Measurements from ENCODE around the gene CIDEA.

The CIDEA gene

GRCh38 chr18:12307701-12308385 lies 53.7 kb downstream of the CIDEA start, which contains the start of gene TUBB6:
TSS of gene TUBB6 (plus strand) at chr18:12308241. CDS start at chr18:12308293, 52 bp downstream.
- TF ChIP-seq TAF1 (IDR thresholded peaks at IDR 0.05; ENCODE audit: low read depth) (peak; percentile 81; the same call in 1 of the 2 replicates), TCF12 (IDR thresholded peaks at IDR 0.05; ENCODE audit: low read depth) (no peak), NFIC (IDR thresholded peaks at IDR 0.05) (no peak), YY1 (IDR thresholded peaks at IDR 0.05; ENCODE audit: low read depth) (0 out of 2 replicates have a peak, but pooled peaks have one; percentile 32), EGR1 (IDR thresholded peaks at IDR 0.05) (peak; percentile 79), CREB1 (IDR thresholded peaks at IDR 0.05; ENCODE audit: low read depth) (no peak), CEBPB (IDR thresholded peaks at IDR 0.05) (no peak), TEAD4 (IDR thresholded peaks at IDR 0.05) (no peak), FOXM1 (IDR thresholded peaks at IDR 0.05; ENCODE audit: borderline replicate concordance, low read depth) (no peak), EP300 (IDR thresholded peaks at IDR 0.05; ENCODE audit: borderline replicate concordance) (no peak), ZBTB7A (IDR thresholded peaks at IDR 0.05; ENCODE audit: low read depth) (no peak), REST (IDR thresholded peaks at IDR 0.05; ENCODE audit: low read depth) (no peak), RAD21 (IDR thresholded peaks at IDR 0.05; ENCODE audit: low read depth) (no peak)
- TF ChIP-seq, protein P1, sequence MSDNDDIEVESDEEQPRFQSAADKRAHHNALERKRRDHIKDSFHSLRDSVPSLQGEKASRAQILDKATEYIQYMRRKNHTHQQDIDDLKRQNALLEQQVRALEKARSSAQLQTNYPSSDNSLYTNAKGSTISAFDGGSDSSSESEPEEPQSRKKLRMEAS (IDR thresholded peaks at IDR 0.05): no peak; the same call in 1 of the 2 replicates
- TF ChIP-seq, protein P2, sequence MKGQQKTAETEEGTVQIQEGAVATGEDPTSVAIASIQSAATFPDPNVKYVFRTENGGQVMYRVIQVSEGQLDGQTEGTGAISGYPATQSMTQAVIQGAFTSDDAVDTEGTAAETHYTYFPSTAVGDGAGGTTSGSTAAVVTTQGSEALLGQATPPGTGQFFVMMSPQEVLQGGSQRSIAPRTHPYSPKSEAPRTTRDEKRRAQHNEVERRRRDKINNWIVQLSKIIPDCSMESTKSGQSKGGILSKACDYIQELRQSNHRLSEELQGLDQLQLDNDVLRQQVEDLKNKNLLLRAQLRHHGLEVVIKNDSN (IDR thresholded peaks at IDR 0.05): no peak

DNA sequence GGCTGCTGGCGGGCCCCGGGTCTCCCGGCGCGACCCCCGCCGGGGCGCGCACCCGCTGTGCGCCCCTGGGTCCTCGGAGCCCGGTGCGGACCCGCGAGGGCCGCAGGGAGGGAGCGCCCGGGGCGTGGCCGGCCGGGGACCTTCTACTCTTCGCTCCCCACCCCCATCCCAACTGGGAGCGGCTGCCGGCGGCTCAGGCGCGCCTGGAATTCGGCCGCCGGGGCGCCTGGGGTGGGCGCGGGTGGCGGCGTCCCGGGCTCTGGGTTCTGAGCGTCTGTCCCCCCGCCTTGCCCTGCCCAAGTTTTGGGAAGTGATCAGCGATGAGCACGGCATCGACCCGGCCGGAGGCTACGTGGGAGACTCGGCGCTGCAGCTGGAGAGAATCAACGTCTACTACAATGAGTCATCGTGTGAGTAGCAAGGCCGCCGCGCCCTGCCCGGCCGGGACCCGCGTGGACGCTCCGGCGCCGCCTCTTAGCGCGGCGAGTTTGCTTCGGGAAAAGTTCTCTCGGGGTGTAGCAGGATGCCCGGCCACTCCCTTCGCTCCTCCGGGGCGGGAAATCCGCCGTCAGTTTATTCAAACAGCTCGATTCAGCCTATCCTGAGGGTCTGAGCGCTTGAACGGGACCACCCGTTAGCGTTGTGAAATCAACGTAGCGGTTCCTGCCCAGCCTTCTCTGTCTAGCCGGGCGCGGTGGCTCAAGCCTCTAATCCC lies 54.4 kb downstream of the CIDEA start:
- peak; percentile 10; the same call in 1 of the 2 replicates for TF ChIP-seq TAF1 (IDR thresholded peaks at IDR 0.05; ENCODE audit: low read depth)
- TF ChIP-seq TEAD4 (IDR thresholded peaks at IDR 0.05): peak; percentile 77
- no peak for TF ChIP-seq EP300 (IDR thresholded peaks at IDR 0.05; ENCODE audit: borderline replicate concordance)
- peak; percentile 53; the same call in 1 of the 2 replicates for TF ChIP-seq CEBPB (IDR thresholded peaks at IDR 0.05)
- no peak for TF ChIP-seq REST (IDR thresholded peaks at IDR 0.05; ENCODE audit: low read depth)
- TF ChIP-seq, protein P1 (IDR thresholded peaks at IDR 0.05): peak; percentile 57

- no peak for TF ChIP-seq REST (IDR thresholded peaks at IDR 0.05; ENCODE audit: low read depth)
- no peak for TF ChIP-seq RAD21 (IDR thresholded peaks at IDR 0.05; ENCODE audit: low read depth)
- TF ChIP-seq TAF1 (IDR thresholded peaks at IDR 0.05; ENCODE audit: low read depth): no peak
- no peak for TF ChIP-seq EP300 (IDR thresholded peaks at IDR 0.05; ENCODE audit: borderline replicate concordance)
- no peak for TF ChIP-seq ZBTB7A (IDR thresholded peaks at IDR 0.05; ENCODE audit: low read depth)
- TF ChIP-seq NFIC (IDR thresholded peaks at IDR 0.05): no peak
- TF ChIP-seq, protein P2 (IDR thresholded peaks at IDR 0.05): no peak
- no peak for TF ChIP-seq YY1 (IDR thresholded peaks at IDR 0.05; ENCODE audit: low read depth)
Observed at GRCh38 chr18:12309683-12310198, 55.6 kb downstream of the CIDEA start.

DNA sequence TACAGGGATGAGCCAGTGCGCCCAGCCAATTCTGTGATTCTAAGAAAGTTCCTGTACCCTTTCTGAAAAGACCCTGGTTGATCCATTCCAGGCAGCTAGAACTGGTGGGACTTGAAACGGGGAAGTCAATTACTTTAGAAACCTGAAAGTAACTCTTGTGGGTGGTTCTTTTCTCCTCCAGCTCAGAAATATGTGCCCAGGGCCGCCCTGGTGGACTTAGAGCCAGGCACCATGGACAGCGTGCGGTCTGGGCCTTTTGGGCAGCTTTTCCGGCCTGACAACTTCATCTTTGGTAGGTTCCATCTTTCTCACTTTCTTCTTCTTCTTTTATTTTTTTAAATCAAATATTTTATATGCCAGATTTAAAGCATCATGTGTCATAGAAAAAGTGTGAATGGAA lies 56.6 kb downstream of the CIDEA start:
- no peak for TF ChIP-seq NFIC (IDR thresholded peaks at IDR 0.05)
- TF ChIP-seq CEBPB (IDR thresholded peaks at IDR 0.05): no peak
- TF ChIP-seq FOXM1 (IDR thresholded peaks at IDR 0.05; ENCODE audit: borderline replicate concordance, low read depth): no peak
- TF ChIP-seq EGR1 (IDR thresholded peaks at IDR 0.05): no peak
- TF ChIP-seq, protein P1 (IDR thresholded peaks at IDR 0.05): no peak
- no peak for TF ChIP-seq RAD21 (IDR thresholded peaks at IDR 0.05; ENCODE audit: low read depth)
- no peak for TF ChIP-seq YY1 (IDR thresholded peaks at IDR 0.05; ENCODE audit: low read depth)
- TF ChIP-seq REST (IDR thresholded peaks at IDR 0.05; ENCODE audit: low read depth): peak; percentile 74
